CD4-positive, alpha-beta T cell treated with Interleukin-4 for 1 hour (primary cell): ENCODE results near the gene SYT3.

ENCODE experiments used
- DNase-seq, 2 donors: peaks; one replicate each; pipeline ENCODE4 v3.0.0-alpha.2; 2020 to 2022

The SYT3 gene

GRCh38 chr19:50661766-50662650 lies 22.3 kb upstream of the SYT3 start:
- DNase-seq: no peak

DNA sequence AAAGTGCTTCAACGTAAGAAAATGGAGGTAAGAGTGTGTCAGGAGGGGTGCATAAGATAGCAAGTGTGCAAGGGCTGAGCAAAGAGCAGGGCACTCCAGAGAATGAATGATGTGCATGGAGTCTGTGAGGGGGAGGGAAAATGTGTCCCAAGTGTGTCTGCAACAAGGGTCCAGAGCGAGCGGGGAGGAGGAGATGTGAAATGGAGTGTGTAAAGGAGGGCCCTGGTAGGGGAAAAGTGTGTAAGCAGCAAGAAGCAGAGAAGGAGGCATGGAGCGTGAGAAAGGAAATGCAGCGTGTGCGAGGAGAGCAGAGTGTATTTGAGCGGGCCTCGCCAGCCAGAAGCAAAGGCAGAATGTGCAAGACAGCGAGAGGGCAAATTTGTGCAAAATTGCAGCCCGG lies 21.3 kb upstream of the SYT3 start:
- no peak for DNase-seq

GRCh38 chr19:50660088-50660366 lies 20.3 kb upstream of the SYT3 start:
- DNase-seq: no peak

- DNase-seq: no peak
Observed at GRCh38 chr19:50659318-50660087, 19.8 kb upstream of the SYT3 start.

GRCh38 chr19:50658441-50659317 lies 19.0 kb upstream of the SYT3 start:
- DNase-seq: peak; percentile 56 to 83

- DNase-seq: peak; percentile 81 to 94
Observed at GRCh38 chr19:50657712-50658440, 18.2 kb upstream of the SYT3 start.

GRCh38 chr19:50657222-50657669 lies 17.6 kb upstream of the SYT3 start:
- no peak for DNase-seq

- DNase-seq: no peak
Observed at GRCh38 chr19:50654882-50655281, 15.2 kb upstream of the SYT3 start.

DNA sequence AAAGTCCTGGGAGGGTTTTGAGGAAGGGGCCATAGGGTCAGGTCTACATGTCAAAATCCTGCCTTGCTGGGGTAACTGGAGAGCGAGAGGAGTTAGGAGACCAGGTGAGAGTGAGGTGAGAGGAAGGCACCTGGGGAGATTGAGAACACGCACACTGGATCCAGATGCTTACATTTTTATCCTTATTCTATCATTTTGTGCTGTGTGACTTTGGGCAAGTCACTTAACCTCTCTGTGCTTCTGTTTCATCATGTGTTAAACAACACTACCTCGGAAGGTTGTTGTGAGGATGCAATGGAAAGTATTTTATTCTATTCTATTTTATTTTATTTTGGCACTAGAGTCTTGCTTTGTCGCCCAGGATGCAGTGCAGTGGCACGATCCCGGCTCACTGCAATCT lies 13.0 kb upstream of the SYT3 start:
- DNase-seq: no peak

GRCh38 chr19:50651174-50651573 lies 11.5 kb upstream of the SYT3 start:
- DNase-seq: no peak

GRCh38 chr19:50649433-50650391 lies 10.0 kb upstream of the SYT3 start, which contains the start of gene C19orf81:
Gene C19orf81 (plus strand): TSS chr19:50649445. CDS start chr19:50649445, 0 bp downstream.
- no peak for DNase-seq

DNA sequence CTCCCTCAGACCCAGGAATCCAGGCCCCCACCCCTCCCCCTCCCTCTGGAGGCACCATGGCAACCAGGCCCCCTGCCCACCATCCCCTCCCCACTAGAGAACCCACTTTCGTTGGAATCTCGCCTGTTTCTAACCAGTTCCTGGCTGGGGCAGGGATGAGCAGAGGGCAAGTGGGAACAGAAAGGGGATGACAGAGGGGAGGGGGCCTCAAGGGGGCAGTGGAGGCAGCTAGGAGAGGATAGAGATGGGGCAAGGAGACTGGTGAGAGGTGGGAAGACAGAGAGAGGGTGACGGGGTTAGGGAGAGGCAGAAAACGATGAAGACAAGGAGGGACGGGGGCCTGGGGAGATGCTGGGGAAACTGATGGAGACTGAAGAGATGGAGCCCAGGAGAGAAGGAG lies 9.0 kb upstream of the SYT3 start:
- no peak for DNase-seq

- DNase-seq: no peak
Observed at GRCh38 chr19:50647879-50648615, 8.4 kb upstream of the SYT3 start.

DNA sequence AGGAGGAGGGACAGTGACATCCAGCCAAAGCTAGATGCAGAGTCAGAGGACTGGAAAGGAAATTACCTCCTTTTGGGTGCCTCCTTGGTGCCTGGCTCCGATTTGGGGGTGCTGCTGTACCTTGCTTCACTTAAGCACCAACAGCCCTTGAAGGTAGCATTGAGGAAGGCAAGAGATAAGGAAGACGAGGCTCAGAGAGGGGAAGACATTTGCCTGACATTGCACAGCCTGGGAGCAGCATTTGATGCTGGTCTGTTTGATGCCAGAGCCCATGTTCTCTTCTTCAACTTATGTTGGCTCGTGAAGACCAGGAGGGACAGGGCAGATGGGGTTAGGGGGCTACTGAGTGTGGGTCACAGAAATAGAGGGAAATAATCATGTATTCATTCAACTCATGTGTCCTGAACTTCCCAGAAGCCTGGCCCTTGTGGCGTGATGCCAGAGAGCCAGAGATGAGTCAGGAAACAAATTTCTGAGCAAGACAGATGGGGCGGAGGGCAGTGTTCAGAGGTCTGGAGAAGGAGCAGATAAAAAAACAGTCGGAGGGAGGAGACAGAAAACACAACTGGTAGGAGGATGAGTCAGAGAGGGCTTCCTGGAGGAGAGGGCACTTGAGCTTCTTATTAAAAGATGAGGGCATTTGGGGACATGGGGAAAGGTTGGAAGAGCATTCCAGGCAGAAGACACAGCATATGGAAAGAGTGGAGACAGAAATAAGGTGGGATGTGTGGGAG lies 6.6 kb upstream of the SYT3 start:
- no peak for DNase-seq

- DNase-seq: no peak
Observed at GRCh38 chr19:50645107-50645506, 5.4 kb upstream of the SYT3 start.

GRCh38 chr19:50644315-50644915 lies 4.7 kb upstream of the SYT3 start:
- no peak for DNase-seq

DNA sequence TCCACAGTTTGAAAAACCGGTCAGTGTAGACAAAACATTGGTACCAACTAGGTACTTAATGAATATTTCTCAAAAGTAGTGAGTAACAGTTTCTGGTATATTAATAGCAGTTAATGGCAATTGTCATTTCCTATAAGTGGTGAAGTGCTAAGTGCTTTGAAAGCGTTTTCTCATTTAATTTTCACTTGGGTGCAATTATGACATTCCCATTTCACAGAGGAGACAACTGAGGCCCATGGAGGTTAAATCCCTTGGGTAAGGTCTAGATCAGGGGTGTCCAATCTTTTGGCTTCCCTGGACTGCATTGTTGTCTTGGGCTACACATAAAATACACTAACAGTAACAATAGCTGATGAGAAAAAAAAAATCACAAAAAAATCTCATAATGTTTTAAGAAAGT lies 687 bp upstream of the SYT3 start:
- DNase-seq: no peak

GRCh38 chr19:50638600-50638999 lies 1.1 kb downstream of the SYT3 start:
- no peak for DNase-seq
